Spleen (tissue), 7 donors: ENCODE results near the gene PEX11B.

Source experiments
- CTCF ChIP-seq, 11 experiments: fragments of 200-600 bp in 7 of 11; fragments of 450-650 bp in 4 of 11; sonication (generic) in 4 of 11; IDR thresholded peaks in 8 of 11; conservative IDR thresholded peaks in 3 of 11; 1 replicate in 7 of 11; 2 replicates in 4 of 11; pipeline versions ENCODE4 v1.4.0 to v1.8.0; 2016 to 2021; ENCODE audit warnings: antibody characterized with exemption in 11 of 11, inconsistent platforms in 4 of 11, mild to moderate bottlenecking in 1 of 11
- POLR2A ChIP-seq, 3 donors: fragments of 450-650 bp; IDR thresholded peaks; one replicate each; pipeline ENCODE4 v1.5.1; 2017; ENCODE audit warnings: antibody characterized with exemption in 3 of 3, mild to moderate bottlenecking in 1 of 3
- POLR2AphosphoS5 ChIP-seq, 3 donors: sonication (generic); formaldehyde crosslinking; IDR thresholded peaks; one replicate each; pipeline ENCODE4 v1.5.1; 2017; ENCODE audit warnings: antibody characterized with exemption in 3 of 3
- donor health status: DM: no; HTN: no; CAD: no; lungs with moderate emphysema.
- donor health status: DM: no; HTN: no; CAD: no.
- donor health status: DM: no; HTN: no; CAD: no.

DNA sequence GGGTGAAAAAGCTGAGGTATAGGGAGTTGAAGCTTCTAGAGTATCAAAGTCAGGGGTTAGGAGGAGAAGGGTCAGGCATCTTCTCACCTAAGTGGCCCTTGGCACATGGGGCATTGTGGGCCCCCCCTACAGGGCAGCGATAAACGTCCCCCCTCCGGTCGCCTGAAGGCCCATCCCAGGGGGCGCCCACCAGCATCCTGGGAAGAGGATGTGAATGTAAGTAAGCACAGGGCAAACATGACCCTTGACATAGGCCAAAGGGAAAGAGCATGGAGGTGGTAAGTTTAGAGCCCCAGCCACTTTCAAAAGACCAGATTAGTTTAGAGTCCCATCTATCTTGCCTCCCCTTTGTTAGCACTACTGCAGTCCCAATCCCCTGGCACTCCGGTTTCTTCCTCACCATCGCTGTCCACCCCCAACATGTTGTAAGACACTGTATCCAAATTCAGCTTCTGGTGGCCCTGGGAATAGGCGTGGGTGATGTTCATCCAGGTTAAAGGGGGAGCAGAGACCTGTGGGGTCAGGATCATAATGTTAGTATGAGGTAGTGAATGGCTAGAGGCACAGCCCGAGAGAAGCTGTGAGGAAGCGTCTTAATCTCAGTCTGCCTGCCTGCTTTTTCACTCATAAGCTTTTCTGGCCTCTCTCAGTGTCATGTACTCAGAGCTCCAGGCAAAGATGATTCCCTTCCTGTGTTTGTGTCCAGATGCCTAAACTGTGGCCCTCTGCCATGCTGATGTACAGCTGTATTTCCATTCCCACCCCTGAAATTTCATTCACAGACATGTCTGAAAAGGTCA, 11.4 kb downstream of the PEX11B start:
- no peak for TF ChIP-seq CTCF (IDR thresholded peaks at IDR 0.05 in 8 of 11, conservative IDR thresholded peaks at IDR 0.05 in 3 of 11)
- TF ChIP-seq POLR2A (IDR thresholded peaks at IDR 0.05) = no peak
- TF ChIP-seq POLR2AphosphoS5 (IDR thresholded peaks at IDR 0.05) = no peak
